K562 (cell line): Measurements from ENCODE around the gene SNX19. TPM values are rescaled to one million over a fixed set of nuclear protein-coding genes. Genes with fewer than 3 reads are reported as not detected.

ENCODE experiments used
- ATAC-seq: fragments of 200-7000 bp; cut with Tn5 transposase; 3 replicates; pipeline ENCODE4 v1.9.1; 2020; ENCODE audit warnings: moderate library complexity
- BruUV-seq: library from RNA; stranded (reverse); fragments of 400-500 nt; replicated peaks from 2 replicates; lab custom pipeline; 2021; lab: Mats Ljungman, UMichigan
- CTCF ChIA-PET: fragments of 300-600 bp; formaldehyde crosslinking; extraction: SDS; loops from one replicate; lab custom pipeline; 2021; ENCODE audit warnings: low intra/inter-chr PET ratio; lab: Yijun Ruan, JAX
- POLR2A ChIA-PET: fragments of 300-600, 350-650 bp; sonication (Branson Sonifier 250); formaldehyde crosslinking; extraction: SDS; loops from one replicate; lab custom pipeline; 2021; ENCODE audit warnings: antibody characterized with exemption, inconsistent platforms; lab: Yijun Ruan, JAX
- DNase-seq, 4 experiments: peaks; one replicate each; pipeline versions ENCODE4 v3.0.0 to v3.0.0-alpha.2; 2011 to 2018; ENCODE audit warnings: low spot score in 3 of 4, mixed read lengths in 3 of 4; ENCODE audit errors: extremely low read depth in 1 of 4
- FAIRE-seq: peaks from 2 replicates; lab custom pipeline; 2011; peaks lifted over from hg19 to GRCh38; lab: Jason Lieb, UNC
- H2AFZ ChIP-seq: 2 replicates; pipeline ENCODE4 v1.6.0; 2011; ENCODE audit warnings: low read depth, low read length, control low read depth, inconsistent platforms
- H3K27ac ChIP-seq: fragments of 200-600 bp; 3 replicates; pipeline ENCODE4 v1.8.0; 2011; ENCODE audit warnings: low read depth, mild to moderate bottlenecking, control low read depth, inconsistent platforms, low read length, moderate library complexity, mixed read lengths; ENCODE audit errors: extremely low read depth
- H3K27me3 ChIP-seq, 2 experiments: fragments of 300-600 bp in 1 of 2; 2 replicates in 1 of 2; 3 replicates in 1 of 2; pipeline versions ENCODE4 v1.6.0 to v1.8.0; 2011; ENCODE audit warnings: inconsistent platforms in 2 of 2, low read length in 2 of 2, mild to moderate bottlenecking in 1 of 2, mixed read lengths in 1 of 2, moderate library complexity in 1 of 2; ENCODE audit not compliant: control insufficient read depth in 2 of 2, insufficient read depth in 2 of 2
- H3K36me3 ChIP-seq: fragments of 300-600 bp; 3 replicates; pipeline ENCODE4 v1.8.0; 2011; ENCODE audit warnings: mild to moderate bottlenecking, low read length, inconsistent platforms; ENCODE audit not compliant: control insufficient read depth, insufficient read depth
- H3K4me1 ChIP-seq, 2 experiments: fragments of 200-600 bp in 1 of 2; replicated peaks in 1 of 2; 2 replicates in 1 of 2; 3 replicates in 1 of 2; pipeline versions ENCODE4 v1.5.1 to v1.8.0; 2011; ENCODE audit warnings: inconsistent platforms in 2 of 2, low read length in 2 of 2, mild to moderate bottlenecking in 1 of 2, mixed read lengths in 1 of 2, moderate library complexity in 1 of 2; ENCODE audit not compliant: control insufficient read depth in 2 of 2, insufficient read depth in 2 of 2
- H3K4me2 ChIP-seq: 2 replicates; pipeline ENCODE4 v1.6.1; 2011; ENCODE audit warnings: low read length, control low read depth, inconsistent platforms, mixed read lengths; ENCODE audit not compliant: insufficient read depth
- H3K4me3 ChIP-seq: fragments of 200-600 bp; sonication (generic), shearing (Covaris generic); 2 replicates; pipeline ENCODE4 v1.5.1; 2016; ENCODE audit warnings: control low read depth, inconsistent platforms
- H3K79me2 ChIP-seq: fragments of 200-600 bp; 3 replicates; pipeline ENCODE4 v1.8.0; 2011; ENCODE audit warnings: low read length, inconsistent platforms; ENCODE audit not compliant: control insufficient read depth, insufficient read depth
- H3K9ac ChIP-seq, 2 experiments: 2 replicates each; pipeline versions ENCODE4 v1.6.0 to v1.6.1; 2011; ENCODE audit warnings: low read depth in 2 of 2, low read length in 2 of 2, control low read depth in 1 of 2, inconsistent platforms in 1 of 2, mild to moderate bottlenecking in 1 of 2, mixed read lengths in 1 of 2; ENCODE audit not compliant: insufficient read depth in 1 of 2
- H3K9me1 ChIP-seq: one replicate; pipeline ENCODE4 v1.6.0; 2011; ENCODE audit warnings: inconsistent platforms, mild to moderate bottlenecking, low read length, moderate library complexity; ENCODE audit not compliant: control insufficient read depth, insufficient read depth
- H3K9me3 ChIP-seq: replicated peaks from 2 replicates; pipeline ENCODE4 v1.5.1; 2011; ENCODE audit warnings: low read depth, low read length, inconsistent platforms; ENCODE audit not compliant: control insufficient read depth, insufficient read depth
- H4K20me1 ChIP-seq: replicated peaks from 2 replicates; pipeline ENCODE4 v1.6.1; 2011; ENCODE audit warnings: low read length, inconsistent platforms, mixed read lengths; ENCODE audit not compliant: control insufficient read depth, insufficient read depth
- ARNT ChIP-seq, 2 experiments: fragments of 450-650 bp; IDR thresholded peaks; 2 replicates each; pipeline ENCODE4 v1.6.1; 2016; ENCODE audit warnings: mild to moderate bottlenecking in 1 of 2
- ERF ChIP-seq: fragments of 450-650 bp; formaldehyde crosslinking; IDR thresholded peaks from 2 replicates; pipeline ENCODE4 v1.4.0; 2020; ENCODE audit warnings: mild to moderate bottlenecking, mixed read lengths
- HDAC3 ChIP-seq: fragments of 450-650 bp; IDR thresholded peaks from 2 replicates; pipeline ENCODE4 v1.6.1; 2018; ENCODE audit warnings: borderline replicate concordance, mild to moderate bottlenecking, moderate library complexity; ENCODE audit not compliant: partially characterized antibody
- KDM2B ChIP-seq: fragments of 250-450 bp; sonication (Bioruptor Pico); IDR thresholded peaks from 2 replicates; pipeline ENCODE4 v1.8.0; 2021; ENCODE audit warnings: mild to moderate bottlenecking, moderate library complexity
- MEIS2 ChIP-seq: fragments of 450-650 bp; IDR thresholded peaks from 2 replicates; pipeline ENCODE4 v1.6.1; 2014; ENCODE audit warnings: mild to moderate bottlenecking; ENCODE audit not compliant: partially characterized antibody
- PHF8 ChIP-seq: fragments of 200-600 bp; sonication (generic); IDR thresholded peaks from 2 replicates; pipeline ENCODE4 v1.6.1; 2012; ENCODE audit warnings: mixed run types, mild to moderate bottlenecking, inconsistent platforms, low read length, moderate library complexity, borderline replicate concordance
- POLR2G ChIP-seq: fragments of 200-400 bp; formaldehyde crosslinking; IDR thresholded peaks from 2 replicates; pipeline ENCODE4 v1.6.1; 2017; ENCODE audit warnings: low read depth, mild to moderate bottlenecking, antibody characterized with exemption, low read length, moderate library complexity
- PRDM10 ChIP-seq: fragments of 450-650 bp; IDR thresholded peaks from 2 replicates; pipeline ENCODE4 v1.6.1; 2018; ENCODE audit not compliant: partially characterized antibody
- RBFOX2 ChIP-seq: fragments of 200-400 bp; formaldehyde crosslinking; IDR thresholded peaks from 2 replicates; pipeline ENCODE4 v1.6.1; 2017; ENCODE audit warnings: low read depth, mild to moderate bottlenecking, low read length, moderate library complexity
- SMARCB1 ChIP-seq: IDR thresholded peaks from 2 replicates; pipeline ENCODE4 v1.6.1; 2011; ENCODE audit warnings: improper control_type of control experiment, low read depth; ENCODE audit not compliant: insufficient read length
- TBL1XR1 ChIP-seq, 2 experiments: IDR thresholded peaks; 2 replicates each; pipeline ENCODE4 v1.6.1; 2012; ENCODE audit warnings: improper control_type of control experiment in 2 of 2, low read length in 2 of 2, mild to moderate bottlenecking in 1 of 2
- ZFPM2 ChIP-seq: fragments of 250-450 bp; sonication (Bioruptor Pico); IDR thresholded peaks from 2 replicates; pipeline ENCODE4 v1.5.1; 2022; ENCODE audit warnings: mild to moderate bottlenecking
- ZMIZ1 ChIP-seq, 2 experiments: fragments of 150-350 bp in 1 of 2; IDR thresholded peaks; 2 replicates each; pipeline ENCODE4 v1.6.1; 2012 to 2016; ENCODE audit warnings: low read depth in 2 of 2, low read length in 2 of 2, mild to moderate bottlenecking in 1 of 2, moderate library complexity in 1 of 2
- ZNF197 ChIP-seq: fragments of 200-800 bp; sonication (Bioruptor generic); IDR thresholded peaks from 2 replicates; pipeline ENCODE4 v1.6.1; 2016; ENCODE audit warnings: low read depth, missing genetic modification characterization, missing compliant biosample characterization
- WGBS: fragments of 100-300 bp; shearing (Covaris generic); methylation state at CpG from one replicate; pipeline ENCODE4 v1.1.6; 2016; ENCODE audit warnings: low coverage, mixed read lengths; ENCODE audit not compliant: insufficient coverage; ENCODE audit errors: missing lambda C conversion rate; 5-methylcytosine and 5-hydroxymethylcytosine counted together
- in situ Hi-C: fragments of 300-500 bp; cut with MboI; formaldehyde crosslinking; loops from 4 replicates; pipeline ENCODE4 v1.15.0; 2018; ENCODE audit warnings: inconsistent platforms, mixed read lengths
- intact Hi-C: fragments of 100-400 bp; cut with micrococcal nuclease; formaldehyde crosslinking; loops from 2 replicates; pipeline ENCODE4 v1.14.2; 2022
- polyA plus RNA-seq, 8 experiments: library from polyadenylated mRNA; depleted of rRNA in 4 of 8; stranded (reverse) in 5 of 8; unstranded in 3 of 8; fragments of >200 nt; fragmentation: Nextera tagmentation in 2 of 8; fragmentation: Illumina TruSeq in 1 of 8; extraction: Ambion mirVana in 2 of 8; extraction: Trizol in 1 of 8; gene quantifications; 2 replicates each; pipeline versions ENCODE4 v1.2.1 to v1.2.3, GENCODE V29; 2011 to 2014; ENCODE audit warnings: inconsistent platforms in 1 of 8, missing spikeins in 1 of 8
- total RNA-seq, 7 experiments: library from RNA; depleted of rRNA in 6 of 7; stranded (reverse); fragments of >200 nt in 6 of 7; fragmentation: Illumina TruSeq in 2 of 7; extraction: Trizol in 2 of 7; gene quantifications; 2 replicates each; pipeline versions ENCODE4 v1.2.1 to v1.2.3, GENCODE V29; 2011 to 2021; ENCODE audit warnings: low replicate concordance in 1 of 7

The SNX19 gene
- total and polyA plus RNA-seq, 9 of the 15 experiments (the other 6 are each of a cell fraction or from before 2014, with no cell fraction given), result 2.2 to 31.3 (median 19.6) TPM

DNA sequence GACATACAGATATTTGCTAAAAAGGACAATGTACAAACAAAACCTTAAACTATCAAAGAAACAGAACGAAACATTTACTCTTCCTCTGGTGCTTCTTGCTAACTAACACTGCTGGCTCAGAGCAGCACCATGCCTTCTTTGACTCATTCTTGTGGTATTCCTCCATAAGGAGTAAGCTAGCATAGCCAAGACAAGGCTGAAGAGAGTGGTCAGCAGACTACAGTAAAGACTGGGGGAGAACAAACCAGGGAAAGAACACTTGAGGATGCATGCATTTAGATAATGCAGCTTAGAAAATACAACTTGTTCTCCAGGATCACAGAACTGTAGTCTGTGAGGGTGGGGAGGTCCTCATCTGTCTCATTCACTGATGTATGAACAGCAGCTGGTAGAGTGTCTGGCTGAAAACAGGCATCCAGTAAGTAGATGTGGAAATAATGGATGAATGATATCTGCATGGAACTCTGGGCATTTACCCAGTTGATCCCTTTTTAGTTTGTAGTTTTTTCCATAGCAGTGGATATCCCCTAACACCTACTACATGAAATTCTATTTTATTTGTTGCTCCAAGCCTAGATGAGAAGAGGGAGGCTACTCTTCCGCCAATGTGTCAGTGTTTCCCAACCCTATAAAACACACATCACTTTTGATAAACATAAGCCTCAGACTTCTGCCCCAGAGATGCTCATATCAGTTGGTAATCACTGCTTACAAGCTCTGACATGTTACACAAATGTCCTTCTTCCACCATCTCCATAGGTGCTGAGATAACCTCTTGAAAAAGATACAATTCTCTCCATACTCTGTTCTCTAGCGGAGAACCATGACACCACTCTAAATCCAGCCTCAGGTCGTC is 7.3 kb downstream of the SNX19 start:
- WGBS, result 89% methylated on average over 4 of the region's 4 CpGs
- ChIA-PET POLR2A (no interaction called here), CTCF (no interaction called here)
- Histone ChIP-seq H3K9ac (no peak overlapping the region), H3K4me2 (no peak overlapping the region), H2AFZ (no peak overlapping the region), H3K4me1 (peaks cover under 1 to 2% of the 10 kb centered on the region in 2 experiments; a peak in 2 of 5 replicates), H3K4me3 (no peak overlapping the region), H3K79me2 (peaks cover 11% of the 10 kb centered on the region; the same call in 2 of the 3 replicates), H3K27ac (no peak overlapping the region), H3K9me3 (no peaks in the 10 kb centered on the region), H3K36me3 (peaks cover 90% of the 10 kb centered on the region), H3K27me3 (no peaks in the 10 kb centered on the region), H3K9me1 (no peaks in the 10 kb centered on the region), H4K20me1 (no peaks in the 10 kb centered on the region)
- in situ Hi-C loops (loop anchor here (25.0 kb wide), 1 partner anchor 753 kb away; no protein-coding TSS in a partner anchor), intact Hi-C loops (no loop called here)
- no TSS peak for BruUV-seq
- ATAC-seq (no peak), FAIRE-seq (no peak), DNase-seq (no peak)
- TF ChIP-seq TBL1XR1 (IDR thresholded peaks at IDR 0.05; ENCODE audit: low read length in 2 of 2) (no peak), ERF (CRISPR knock-in tag) (no peak), ZMIZ1 (IDR thresholded peaks at IDR 0.05; ENCODE audit: low read depth in 2 of 2, low read length in 2 of 2) (no peak), PHF8 (no peak), ARNT (IDR thresholded peaks at IDR 0.05) (no peak), ZFPM2 (no peak), KDM2B (CRISPR knock-in tag) (no peak), HDAC3 (no peak), MEIS2 (no peak), RBFOX2 (no peak), PRDM10 (no peak), POLR2G (no peak), ZNF197 (CRISPR knock-in tag) (no peak), SMARCB1 (no peak)
